HFFc6 (cell line): Measurements from ENCODE around the gene MFNG. TPM values are rescaled to one million over a fixed set of nuclear protein-coding genes. Genes with fewer than 3 reads are reported as not detected.
A peak's percentile ranks its signal among the peaks of the same experiment; 100 is the strongest.

Source experiments
- DNase-seq: peaks from one replicate; pipeline ENCODE4 v3.0.0-alpha.2; 2018
- H3K27ac Mint-ChIP-seq: 2 replicates; pipeline ENCODE4 v1.8.0; 2020; ENCODE audit warnings: mild to moderate bottlenecking, mixed read lengths
- H3K27me3 Mint-ChIP-seq: 2 replicates; pipeline ENCODE4 v1.8.0; 2021; ENCODE audit warnings: mild to moderate bottlenecking, moderate library complexity, mixed read lengths; ENCODE audit not compliant: insufficient read depth
- H3K36me3 Mint-ChIP-seq: 2 replicates; pipeline ENCODE4 v1.8.0; 2021; ENCODE audit warnings: low read depth, mixed read lengths
- H3K4me1 Mint-ChIP-seq: 2 replicates; pipeline ENCODE4 v1.8.0; 2020; ENCODE audit warnings: low read depth, mixed read lengths
- H3K4me3 Mint-ChIP-seq: 2 replicates; pipeline ENCODE4 v1.8.0; 2020; ENCODE audit warnings: mild to moderate bottlenecking, moderate library complexity, mixed read lengths
- H3K9me3 Mint-ChIP-seq: 2 replicates; pipeline ENCODE4 v1.8.0; 2020; ENCODE audit warnings: mild to moderate bottlenecking, mixed read lengths
- CTCF ChIP-seq: fragments of 200-600 bp; sonication (generic); IDR thresholded peaks from 2 replicates; pipeline ENCODE4 v1.5.0; 2021; ENCODE audit warnings: antibody characterized with exemption, mild to moderate bottlenecking
- total RNA-seq, 6 experiments: library from RNA; stranded (reverse); fragmentation: NEBNext Ultra II Directional; extraction: Animal tissue kit (Norgen Biotek cat#: 25700); gene quantifications; 2 replicates in 1 of 6; 3 replicates in 5 of 6; pipeline ENCODE4 v1.2.3, GENCODE V29; 2021

The MFNG gene
- total RNA-seq, 6 experiments from 2014 or later = not detected

- Mint-ChIP-seq H3K4me1 (peaks cover 18% of the 10 kb centered on the region), H3K4me3 (no peak overlapping the region), H3K27ac (no peak overlapping the region), H3K27me3 (peaks cover 7% of the 10 kb centered on the region), H3K9me3 (no peaks in the 10 kb centered on the region), H3K36me3 (peaks cover 6% of the 10 kb centered on the region)
- no peak for TF ChIP-seq CTCF
- no peak for DNase-seq
Measured at GRCh38 chr22:37520776-37521191, 34.6 kb upstream of the MFNG start.

- Mint-ChIP-seq H3K4me3 (peak within 1 kb of the TSS; percentile 83), H3K36me3 (peaks cover 6% of the 10 kb centered on the region), H3K27ac (peak within 1 kb of the TSS; percentile 35; the same call in 1 of the 2 replicates), H3K4me1 (peaks cover 7% of the 10 kb centered on the region), H3K9me3 (no peaks in the 10 kb centered on the region), H3K27me3 (peaks cover 7% of the 10 kb centered on the region)
- no peak for DNase-seq
- TF ChIP-seq CTCF = no peak
Measured at GRCh38 chr22:37519268-37520195, 33.3 kb upstream of the MFNG start, which contains the start of gene CARD10. TSS of gene CARD10 (minus strand) at chr22:37519415. CDS start at chr22:37519200, 215 bp downstream.

GRCh38 chr22:37518509-37519267 is 32.5 kb upstream of the MFNG start:
- Mint-ChIP-seq H3K27ac (peak overlapping the region; percentile 35; the same call in 1 of the 2 replicates), H3K4me3 (peak overlapping the region; percentile 83), H3K4me1 (peaks cover 7% of the 10 kb centered on the region), H3K36me3 (peaks cover 6% of the 10 kb centered on the region), H3K9me3 (no peaks in the 10 kb centered on the region), H3K27me3 (peaks cover 7% of the 10 kb centered on the region)
- no peak for TF ChIP-seq CTCF
- no peak for DNase-seq

GRCh38 chr22:37517826-37518450 is 31.8 kb upstream of the MFNG start:
- H3K4me1 Mint-ChIP-seq = peaks cover 7% of the 10 kb centered on the region
- peaks cover 7% of the 10 kb centered on the region for H3K27me3 Mint-ChIP-seq
- H3K27ac Mint-ChIP-seq = peak overlapping the region; percentile 35; the same call in 1 of the 2 replicates
- no peak for DNase-seq
- TF ChIP-seq CTCF = no peak
- peaks cover 6% of the 10 kb centered on the region for H3K36me3 Mint-ChIP-seq
- H3K4me3 Mint-ChIP-seq = peak overlapping the region; percentile 83
- H3K9me3 Mint-ChIP-seq = no peaks in the 10 kb centered on the region

GRCh38 chr22:37516456-37516855 is 30.3 kb upstream of the MFNG start:
- Mint-ChIP-seq H3K27me3 (peaks cover 8% of the 10 kb centered on the region), H3K36me3 (peaks cover 6% of the 10 kb centered on the region), H3K27ac (no peak overlapping the region), H3K4me1 (peaks cover 22% of the 10 kb centered on the region), H3K4me3 (no peak overlapping the region), H3K9me3 (no peaks in the 10 kb centered on the region)
- no peak for TF ChIP-seq CTCF
- no peak for DNase-seq
